ENCODE measurements around the gene ZDHHC14.

DNA sequence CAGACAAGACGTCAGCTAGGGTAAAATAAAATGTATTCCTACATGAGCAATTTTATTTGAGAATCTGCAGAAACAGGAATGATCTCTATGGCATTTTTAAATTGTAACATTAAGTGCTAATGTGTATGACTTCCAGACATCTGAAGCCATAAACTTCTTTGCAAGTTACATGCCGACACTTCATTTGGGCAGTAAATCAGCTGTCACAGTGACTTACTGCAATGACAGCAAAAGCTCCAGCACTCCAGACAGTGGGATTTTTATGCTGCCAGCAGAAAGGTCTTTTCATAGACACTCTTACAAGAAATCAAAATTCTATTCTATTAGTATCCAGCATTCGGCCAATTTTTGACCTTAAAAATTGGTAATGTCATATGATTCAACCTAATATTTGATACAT, 285.7 kb downstream of the ZDHHC14 start:
- TF ChIP-seq, protein P1, sequence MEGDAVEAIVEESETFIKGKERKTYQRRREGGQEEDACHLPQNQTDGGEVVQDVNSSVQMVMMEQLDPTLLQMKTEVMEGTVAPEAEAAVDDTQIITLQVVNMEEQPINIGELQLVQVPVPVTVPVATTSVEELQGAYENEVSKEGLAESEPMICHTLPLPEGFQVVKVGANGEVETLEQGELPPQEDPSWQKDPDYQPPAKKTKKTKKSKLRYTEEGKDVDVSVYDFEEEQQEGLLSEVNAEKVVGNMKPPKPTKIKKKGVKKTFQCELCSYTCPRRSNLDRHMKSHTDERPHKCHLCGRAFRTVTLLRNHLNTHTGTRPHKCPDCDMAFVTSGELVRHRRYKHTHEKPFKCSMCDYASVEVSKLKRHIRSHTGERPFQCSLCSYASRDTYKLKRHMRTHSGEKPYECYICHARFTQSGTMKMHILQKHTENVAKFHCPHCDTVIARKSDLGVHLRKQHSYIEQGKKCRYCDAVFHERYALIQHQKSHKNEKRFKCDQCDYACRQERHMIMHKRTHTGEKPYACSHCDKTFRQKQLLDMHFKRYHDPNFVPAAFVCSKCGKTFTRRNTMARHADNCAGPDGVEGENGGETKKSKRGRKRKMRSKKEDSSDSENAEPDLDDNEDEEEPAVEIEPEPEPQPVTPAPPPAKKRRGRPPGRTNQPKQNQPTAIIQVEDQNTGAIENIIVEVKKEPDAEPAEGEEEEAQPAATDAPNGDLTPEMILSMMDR (IDR thresholded peaks at IDR 0.05): no peak
- no peak for TF ChIP-seq ZFX (IDR thresholded peaks at IDR 0.05; ENCODE audit: borderline replicate concordance)

Data from 22Rv1 (cell line).